HG03457 (cell line): ENCODE results near the gene BMP7.
"Not testable (repeated sequence)": the region's sequence is repeated elsewhere in the genome, so short reads cannot be mapped to it uniquely, and the experiment has no call there.

Experiments
- ATAC-seq: cut with Tn5 transposase; IDR thresholded peaks from one replicate; pipeline ENCODE4 v1.9.1; 2021; ENCODE audit warnings: moderate number of reproducible peaks; ENCODE audit not compliant: unreplicated experiment

BMP7 gene

GRCh38 chr20:57267158-57267821 is 849 bp upstream of the BMP7 start:
- no peak for ATAC-seq

DNA sequence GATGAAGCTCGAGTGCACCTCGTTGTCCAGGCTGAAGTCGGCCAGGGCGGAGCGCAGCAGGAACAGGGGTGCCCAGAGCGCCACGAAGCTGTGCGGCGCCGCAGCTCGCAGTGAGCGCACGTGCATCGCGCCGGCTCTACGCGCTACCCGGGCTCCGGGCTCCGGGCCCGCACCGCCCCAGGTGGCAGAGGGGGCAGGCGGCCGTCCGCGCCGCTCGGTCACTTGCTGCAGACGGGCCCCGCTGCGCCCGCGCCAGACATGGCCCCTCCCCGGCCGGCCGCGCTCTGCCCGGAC is 497 bp downstream of the BMP7 start:
- no peak for ATAC-seq

- no peak for ATAC-seq
These were observed 975 bp downstream of the BMP7 start for GRCh38 chr20:57265336-57265996.

DNA sequence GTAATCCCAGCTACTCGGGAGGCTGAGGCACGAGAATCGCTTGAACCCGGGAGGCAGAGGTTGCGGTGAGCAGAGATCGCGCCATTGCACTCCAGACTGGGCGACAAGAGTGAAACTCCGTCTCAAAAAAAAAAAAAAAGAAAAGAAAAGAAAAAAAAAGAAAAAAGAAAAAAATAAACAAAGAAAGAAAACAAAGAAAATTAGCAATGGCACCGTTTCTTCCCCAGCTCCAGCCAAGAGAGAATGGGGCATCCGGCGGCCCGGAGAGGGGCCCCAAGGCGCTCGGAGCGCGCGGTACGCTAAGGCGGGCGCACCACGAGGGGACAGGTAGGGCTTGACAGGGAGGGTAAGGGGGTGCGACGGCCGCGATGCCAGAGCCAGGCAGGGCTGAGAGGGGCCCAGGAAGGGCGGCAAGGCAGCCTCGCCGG is 1.5 kb downstream of the BMP7 start:
- ATAC-seq, result not testable (repeated sequence)

GRCh38 chr20:57263801-57264792 is 2.3 kb downstream of the BMP7 start:
- ATAC-seq, result no peak

DNA sequence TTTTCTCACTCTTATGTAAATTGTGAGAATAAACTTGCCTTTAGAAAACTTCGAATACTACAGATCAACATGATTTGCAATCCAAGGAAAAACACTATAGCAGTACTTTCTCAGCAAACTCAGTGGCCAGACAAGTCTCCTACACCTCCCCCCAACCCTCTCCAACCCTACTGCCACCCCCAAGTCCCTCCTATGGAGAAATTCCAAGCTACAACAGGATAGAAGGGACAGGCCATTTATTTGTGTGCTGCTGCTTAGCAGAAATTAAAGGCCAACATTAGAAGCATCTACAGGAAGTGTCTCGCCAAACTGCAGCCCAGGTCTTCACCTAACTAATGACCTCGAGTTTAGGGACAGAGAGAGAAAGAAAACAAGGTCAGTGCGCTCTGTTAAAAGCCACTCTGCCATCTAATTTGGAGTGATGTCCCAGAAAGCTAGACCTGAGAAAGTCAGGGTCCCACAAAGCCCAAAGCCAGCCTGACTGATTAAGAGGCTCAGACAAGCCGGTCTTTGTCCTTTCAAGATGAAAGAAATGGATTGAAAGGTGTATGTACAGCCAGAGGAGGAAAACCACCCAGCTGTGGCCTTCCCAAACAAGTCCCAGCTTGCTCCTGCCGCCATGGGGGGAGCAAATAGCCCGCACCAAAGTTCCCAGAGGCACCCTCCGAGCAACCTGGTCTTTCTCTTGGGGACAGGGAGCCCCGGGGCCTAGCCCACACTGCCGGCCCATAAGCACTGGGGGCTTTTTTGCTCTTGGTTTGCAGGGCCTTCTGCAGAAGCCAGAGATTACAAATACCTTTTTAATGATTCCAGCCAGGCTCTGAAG is 3.4 kb downstream of the BMP7 start:
- ATAC-seq, result no peak

DNA sequence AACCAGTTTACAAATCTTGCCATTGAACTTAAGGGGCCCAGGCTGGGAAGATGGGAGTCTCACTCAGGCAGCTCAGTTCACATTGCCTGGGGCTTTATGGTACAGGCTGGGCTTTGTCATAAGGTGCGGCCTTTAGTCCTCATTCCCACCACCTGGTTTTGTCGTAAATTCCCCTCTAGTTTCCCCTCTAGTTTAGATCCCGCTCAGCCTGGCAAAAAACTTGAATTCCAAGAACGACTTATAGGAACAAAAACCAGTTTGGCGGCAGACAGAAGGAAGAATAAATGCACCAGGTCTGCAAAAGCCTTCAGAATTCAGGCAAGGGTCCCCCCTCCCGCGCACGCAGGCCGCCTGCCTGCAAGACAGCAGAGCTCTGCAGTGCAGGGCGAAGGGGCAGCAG is 4.1 kb downstream of the BMP7 start:
- no peak for ATAC-seq

GRCh38 chr20:57261457-57262251 is 4.8 kb downstream of the BMP7 start:
- no peak for ATAC-seq

DNA sequence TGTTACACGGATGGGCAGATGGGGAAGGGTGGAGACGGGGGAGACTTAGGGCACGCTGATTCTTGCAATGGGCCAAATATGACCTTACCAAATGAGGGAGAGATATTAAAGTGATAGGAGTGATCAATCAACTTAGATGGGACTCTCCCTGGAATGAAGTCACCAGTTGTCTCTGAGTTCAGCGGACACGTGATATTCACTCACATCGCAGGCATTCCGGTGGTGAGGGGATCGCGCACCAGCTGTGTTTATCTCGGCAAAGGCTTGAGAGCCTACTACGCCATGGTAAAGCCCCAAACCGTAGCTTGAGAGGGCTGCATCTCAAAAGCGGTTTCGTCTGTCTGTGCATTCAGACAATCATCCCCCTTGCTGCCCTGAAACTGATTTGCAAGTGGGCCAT is 5.5 kb downstream of the BMP7 start:
- ATAC-seq, result no peak

GRCh38 chr20:57259938-57260921 is 6.2 kb downstream of the BMP7 start:
- no peak for ATAC-seq

- ATAC-seq, result no peak
These were observed 7.1 kb downstream of the BMP7 start for GRCh38 chr20:57259121-57259937.

DNA sequence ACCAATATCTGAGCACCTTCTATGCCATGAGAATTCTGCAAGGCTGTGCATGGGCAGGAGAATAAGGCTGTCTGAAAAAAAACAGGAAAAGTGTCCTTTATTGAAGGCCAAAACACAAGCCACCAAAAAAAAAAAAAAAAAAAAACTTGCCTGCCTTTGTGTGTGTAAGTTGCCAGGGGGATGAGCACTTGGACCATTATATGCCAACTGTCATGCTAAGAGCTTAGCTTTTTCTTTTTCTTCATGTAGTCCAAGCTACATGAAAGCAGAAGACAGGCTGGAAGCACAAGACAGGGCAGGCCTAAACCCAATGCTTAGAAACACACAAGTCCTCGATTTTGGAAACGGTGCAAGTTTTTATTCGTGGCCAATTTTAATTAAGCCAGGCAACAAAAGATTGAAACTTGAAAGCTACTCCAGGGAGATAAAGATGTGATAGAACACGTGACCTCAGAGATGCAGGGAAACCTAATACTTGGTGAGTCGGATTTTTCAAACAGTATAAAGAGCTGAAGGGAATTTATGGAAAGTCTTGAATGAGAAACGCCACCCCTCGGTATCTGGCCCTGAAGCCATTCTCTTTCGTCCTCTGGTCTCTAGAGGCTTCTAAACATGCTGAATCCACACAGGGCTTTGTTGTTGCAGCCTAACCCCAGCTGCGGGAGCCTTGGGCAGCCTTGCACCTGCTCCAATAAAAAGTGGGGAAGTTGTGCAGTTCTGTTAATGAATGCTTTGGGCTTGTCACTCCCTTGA is 8.6 kb downstream of the BMP7 start:
- no peak for ATAC-seq

- no peak for ATAC-seq
These were observed 9.5 kb downstream of the BMP7 start for GRCh38 chr20:57256908-57257307.

DNA sequence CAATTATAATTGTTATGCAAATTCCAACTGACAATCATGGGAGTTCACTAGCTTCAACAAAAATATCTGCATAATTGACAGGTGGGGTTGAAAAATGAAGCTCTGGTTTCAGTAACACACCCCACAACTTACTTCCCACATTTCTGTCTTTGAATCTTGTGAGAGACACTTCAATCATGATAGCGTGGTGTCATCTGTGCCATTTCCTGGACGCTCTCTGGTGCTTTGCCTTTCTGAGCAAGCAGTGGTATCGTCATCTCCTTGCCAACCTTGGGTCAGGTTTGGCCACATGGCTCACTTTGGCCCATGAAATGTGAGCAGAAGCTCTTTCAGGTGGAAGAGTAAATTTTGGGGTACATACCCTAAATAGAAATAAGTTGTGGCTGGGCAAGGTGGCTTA is 10.2 kb downstream of the BMP7 start:
- no peak for ATAC-seq

- no peak for ATAC-seq
These were observed 11.3 kb downstream of the BMP7 start for GRCh38 chr20:57255183-57255582.

GRCh38 chr20:57252559-57253162 is 13.8 kb downstream of the BMP7 start:
- ATAC-seq, result no peak

DNA sequence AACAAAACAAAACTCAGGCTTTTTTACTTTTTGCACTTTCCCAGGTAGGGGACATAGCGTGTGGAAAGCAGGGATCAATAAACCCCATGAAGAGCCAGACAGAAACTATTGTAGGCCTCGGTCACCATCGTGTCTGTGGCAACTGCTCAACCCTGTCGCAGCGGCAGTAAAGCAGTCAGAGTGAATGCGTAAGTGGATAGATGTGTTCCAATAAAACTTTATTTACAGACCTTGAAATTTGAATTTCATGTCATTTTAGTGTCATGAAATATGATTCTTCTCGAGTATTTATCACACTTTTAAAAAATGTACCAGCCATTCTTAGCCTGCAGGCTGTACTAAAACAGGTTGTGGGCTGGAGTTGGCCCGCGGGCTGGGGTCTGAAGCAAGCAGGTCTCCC is 14.5 kb downstream of the BMP7 start:
- no peak for ATAC-seq
